Neuronal stem cell (in vitro differentiated cells): ENCODE data around the gene COL5A1.

Experiments used
- DNase-seq: peaks from one replicate; pipeline ENCODE4 v3.0.0-alpha.2; 2013; ENCODE audit warnings: low spot score
- H2AFZ ChIP-seq: one replicate; pipeline ENCODE4 v1.6.1; 2013; ENCODE audit warnings: mild to moderate bottlenecking, low read length, inconsistent platforms
- H2AK5ac ChIP-seq: 2 replicates; pipeline ENCODE4 v1.6.1; 2013; ENCODE audit warnings: low read depth, mild to moderate bottlenecking, inconsistent platforms, low read length, moderate library complexity, mixed read lengths
- H2BK120ac ChIP-seq: 2 replicates; pipeline ENCODE4 v1.6.1; 2013; ENCODE audit warnings: low read depth, mild to moderate bottlenecking, inconsistent platforms, low read length, moderate library complexity, mixed read lengths
- H2BK12ac ChIP-seq: one replicate; pipeline ENCODE4 v1.6.1; 2013; ENCODE audit warnings: low read length, inconsistent platforms
- H2BK15ac ChIP-seq: 2 replicates; pipeline ENCODE4 v1.6.1; 2013; ENCODE audit warnings: mild to moderate bottlenecking, low read length, inconsistent platforms, mixed read lengths
- H2BK5ac ChIP-seq: one replicate; pipeline ENCODE4 v1.6.1; 2013; ENCODE audit warnings: inconsistent platforms, mild to moderate bottlenecking, low read length, moderate library complexity
- H3K14ac ChIP-seq: one replicate; pipeline ENCODE4 v1.6.1; 2013; ENCODE audit warnings: low read length, inconsistent platforms
- H3K18ac ChIP-seq: 2 replicates; pipeline ENCODE4 v1.6.1; 2013; ENCODE audit warnings: low read length, inconsistent platforms
- H3K23ac ChIP-seq: 2 replicates; pipeline ENCODE4 v1.6.1; 2013; ENCODE audit warnings: low read depth, mild to moderate bottlenecking, mixed read lengths, low read length, inconsistent platforms; ENCODE audit not compliant: poor library complexity
- H3K27ac ChIP-seq: replicated peaks from 3 replicates; pipeline ENCODE4 v1.5.1; 2013; ENCODE audit warnings: low read length, inconsistent platforms
- H3K27me3 ChIP-seq, 3 experiments: 2 replicates each; pipeline ENCODE4 v1.6.1; 2013; ENCODE audit warnings: low read length in 3 of 3, mild to moderate bottlenecking in 2 of 3, inconsistent platforms in 1 of 3, low read depth in 1 of 3, mixed read lengths in 1 of 3, moderate library complexity in 1 of 3; ENCODE audit not compliant: control insufficient read depth in 3 of 3, insufficient read depth in 3 of 3
- H3K36me3 ChIP-seq, 2 donors: replicated peaks in 1 of 2; 2 replicates each; pipeline ENCODE4 v1.6.1; 2013; ENCODE audit warnings: low read length in 2 of 2; ENCODE audit not compliant: control insufficient read depth in 2 of 2, insufficient read depth in 2 of 2
- H3K4ac ChIP-seq: 2 replicates; pipeline ENCODE4 v1.6.1; 2013; ENCODE audit warnings: inconsistent platforms, mild to moderate bottlenecking, low read length, moderate library complexity
- H3K4me1 ChIP-seq, 2 donors: 1 replicate in 1 of 2; 2 replicates in 1 of 2; pipeline ENCODE4 v1.6.1; 2013; ENCODE audit warnings: low read length in 2 of 2, low read depth in 1 of 2; ENCODE audit not compliant: control insufficient read depth in 2 of 2, insufficient read depth in 1 of 2
- H3K4me2 ChIP-seq: one replicate; pipeline ENCODE4 v1.6.1; 2013; ENCODE audit warnings: mild to moderate bottlenecking, low read length, inconsistent platforms; ENCODE audit not compliant: insufficient read depth, poor library complexity, severe bottlenecking
- H3K4me3 ChIP-seq, 2 donors: 2 replicates each; pipeline ENCODE4 v1.5.1; 2013; ENCODE audit warnings: low read length in 2 of 2, mild to moderate bottlenecking in 2 of 2, inconsistent platforms in 1 of 2, moderate library complexity in 1 of 2
- H3K79me1 ChIP-seq: one replicate; pipeline ENCODE4 v1.6.1; 2013; ENCODE audit warnings: low read depth, mild to moderate bottlenecking, inconsistent platforms, low read length, moderate library complexity
- H3K9ac ChIP-seq: one replicate; pipeline ENCODE4 v1.6.1; 2013; ENCODE audit warnings: mild to moderate bottlenecking, low read depth, low read length, inconsistent platforms; ENCODE audit not compliant: poor library complexity
- H3K9me3 ChIP-seq, 2 donors: replicated peaks in 1 of 2; 2 replicates each; pipeline versions ENCODE3 to v1.6.1; 2013; ENCODE audit warnings: low read length in 2 of 2, mild to moderate bottlenecking in 2 of 2, inconsistent platforms in 1 of 2, low read depth in 1 of 2, mixed read lengths in 1 of 2, moderate library complexity in 1 of 2; ENCODE audit not compliant: control insufficient read depth in 2 of 2, insufficient read depth in 1 of 2
- H4K8ac ChIP-seq: one replicate; pipeline ENCODE4 v1.6.1; 2013; ENCODE audit warnings: low read depth, mild to moderate bottlenecking, inconsistent platforms, low read length, moderate library complexity
- H4K91ac ChIP-seq: one replicate; pipeline ENCODE4 v1.6.1; 2013; ENCODE audit warnings: low read length, low read depth, mild to moderate bottlenecking, inconsistent platforms; ENCODE audit not compliant: poor library complexity
- WGBS, 2 donors: extraction: QIAGEN DNeasy Blood & Tissue Kit; methylation state at CpG; one replicate each; pipeline ENCODE4 v1.1.7; 2013; ENCODE audit warnings: missing lambda C conversion rate in 2 of 2, mixed read lengths in 1 of 2; ENCODE audit not compliant: insufficient read length in 2 of 2, insufficient replicate concordance in 1 of 2; ENCODE audit errors: extremely low coverage in 2 of 2; 5-methylcytosine and 5-hydroxymethylcytosine counted together

COL5A1 gene

DNA sequence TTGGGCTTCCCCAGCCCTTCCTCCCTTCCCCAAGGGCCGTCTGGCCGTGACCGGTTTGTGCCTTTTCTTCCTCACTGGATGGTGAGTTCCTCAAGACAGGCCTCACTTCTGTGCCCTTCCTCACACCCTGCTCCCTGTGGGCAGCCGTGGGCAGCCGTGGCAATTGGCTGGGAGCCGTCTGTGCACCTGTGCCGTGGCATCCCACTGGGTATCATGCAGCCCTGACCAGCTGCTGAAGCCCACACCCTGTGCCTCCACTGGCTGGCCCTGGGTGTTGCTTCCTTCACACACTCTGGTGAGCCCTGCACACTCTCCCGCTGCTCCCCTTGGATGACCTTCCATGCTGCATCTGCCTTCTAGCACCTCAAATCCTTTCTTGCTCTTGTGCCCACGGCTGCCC is 100.2 kb downstream of the COL5A1 start:
- Histone ChIP-seq H2BK15ac (no peak overlapping the region), H3K18ac (no peak overlapping the region), H2AFZ (no peak overlapping the region), H2BK120ac (no peak overlapping the region), H3K14ac (peak overlapping the region; percentile 10), H3K79me1 (peaks cover 4% of the 10 kb centered on the region), H3K9ac (no peak overlapping the region), H4K91ac (no peak overlapping the region), H3K4ac (no peak overlapping the region), H3K27me3 (peaks cover 0 to 7% (median 6%) of the 10 kb centered on the region in 3 experiments), H3K36me3 (peaks cover 0 to 7% of the 10 kb centered on the region in 2 donors), H3K27ac (no peak overlapping the region), H4K8ac (no peak overlapping the region), H3K23ac (no peak overlapping the region), H3K9me3 (peaks cover 0 to 7% of the 10 kb centered on the region in 2 donors), H2BK12ac (no peak overlapping the region), H3K4me3 (no peak overlapping the region), H2AK5ac (no peak overlapping the region), H2BK5ac (no peak overlapping the region), H3K4me1 (peaks cover 0 to 6% of the 10 kb centered on the region in 2 donors), H3K4me2 (no peak overlapping the region)
- DNase-seq: no peak
- WGBS, 2 donors: no CpG with 5 or more reads among the region's 9 CpGs

GRCh38 chr9:134742822-134743535 is 101.4 kb downstream of the COL5A1 start:
- no peak overlapping the region for H4K8ac ChIP-seq
- peaks cover 0 to 14% of the 10 kb centered on the region in 2 donors for H3K36me3 ChIP-seq
- H3K4ac ChIP-seq: no peak overlapping the region
- peak overlapping the region; percentile 62 for H2BK5ac ChIP-seq
- no peak for DNase-seq
- no peak overlapping the region for H4K91ac ChIP-seq
- H3K23ac ChIP-seq: no peak overlapping the region
- H3K18ac ChIP-seq: no peak overlapping the region
- H3K27ac ChIP-seq: no peak overlapping the region
- WGBS, 2 donors: no CpG with 5 or more reads among the region's 22 CpGs
- no peak overlapping the region for H3K14ac ChIP-seq
- no peak overlapping the region for H3K4me3 ChIP-seq
- H3K4me2 ChIP-seq: no peak overlapping the region
- peaks cover 0 to 6% of the 10 kb centered on the region in 2 donors for H3K4me1 ChIP-seq
- no peak overlapping the region for H2BK15ac ChIP-seq
- H2AFZ ChIP-seq: no peak overlapping the region
- no peak overlapping the region for H3K9ac ChIP-seq
- peaks cover 0 to 7% (median 4%) of the 10 kb centered on the region in 3 experiments for H3K27me3 ChIP-seq
- peaks cover 8% of the 10 kb centered on the region for H3K79me1 ChIP-seq
- H2BK12ac ChIP-seq: no peak overlapping the region
- H2BK120ac ChIP-seq: no peak overlapping the region
- no peak overlapping the region for H2AK5ac ChIP-seq
- peaks cover 0 to 14% of the 10 kb centered on the region in 2 donors for H3K9me3 ChIP-seq

- H3K9me3 ChIP-seq: peaks cover 0 to 17% of the 10 kb centered on the region in 2 donors
- no peak overlapping the region for H3K4me3 ChIP-seq
- no peak overlapping the region for H2BK12ac ChIP-seq
- H2BK5ac ChIP-seq: no peak overlapping the region
- no peak overlapping the region for H2AFZ ChIP-seq
- no peak overlapping the region for H3K4me2 ChIP-seq
- H3K27me3 ChIP-seq: peaks cover 0 to 7% (median 4%) of the 10 kb centered on the region in 3 experiments
- H3K79me1 ChIP-seq: peaks cover 8% of the 10 kb centered on the region
- no peak overlapping the region for H3K27ac ChIP-seq
- no CpG with 5 or more reads among the region's 5 CpGs for WGBS, 2 donors
- H3K23ac ChIP-seq: no peak overlapping the region
- H4K91ac ChIP-seq: peak overlapping the region; percentile 74
- H3K9ac ChIP-seq: no peak overlapping the region
- H3K4me1 ChIP-seq: peaks cover 0 to 6% of the 10 kb centered on the region in 2 donors
- peaks cover 0 to 18% of the 10 kb centered on the region in 2 donors for H3K36me3 ChIP-seq
- H3K4ac ChIP-seq: no peak overlapping the region
- no peak for DNase-seq
- H2BK15ac ChIP-seq: no peak overlapping the region
- no peak overlapping the region for H4K8ac ChIP-seq
- H3K18ac ChIP-seq: peak overlapping the region; percentile 20
- no peak overlapping the region for H2BK120ac ChIP-seq
- no peak overlapping the region for H2AK5ac ChIP-seq
- peak overlapping the region; percentile 49 for H3K14ac ChIP-seq
Measured at GRCh38 chr9:134743853-134744252, 102.2 kb downstream of the COL5A1 start.

GRCh38 chr9:134744385-134745295 is 103.0 kb downstream of the COL5A1 start:
- peaks cover 0 to 3% of the 10 kb centered on the region in 2 donors for H3K4me1 ChIP-seq
- H3K27me3 ChIP-seq: peaks cover 0 to 5% (median 4%) of the 10 kb centered on the region in 3 experiments
- H3K9me3 ChIP-seq: peaks cover 0 to 17% of the 10 kb centered on the region in 2 donors
- peak overlapping the region; percentile 15 for H3K18ac ChIP-seq
- no peak overlapping the region for H3K4ac ChIP-seq
- no peak overlapping the region for H2BK120ac ChIP-seq
- H4K91ac ChIP-seq: peak overlapping the region; percentile 74
- H3K79me1 ChIP-seq: peaks cover 8% of the 10 kb centered on the region
- no peak overlapping the region for H2AFZ ChIP-seq
- H2BK5ac ChIP-seq: no peak overlapping the region
- H2BK12ac ChIP-seq: no peak overlapping the region
- H2BK15ac ChIP-seq: no peak overlapping the region
- H3K36me3 ChIP-seq: peaks cover 0 to 18% of the 10 kb centered on the region in 2 donors
- H4K8ac ChIP-seq: no peak overlapping the region
- no CpG with 5 or more reads among the region's 16 CpGs for WGBS, 2 donors
- H3K4me3 ChIP-seq: peak overlapping the region in 1 of 2 donors; percentile 63
- no peak overlapping the region for H3K4me2 ChIP-seq
- H3K27ac ChIP-seq: no peak overlapping the region
- no peak for DNase-seq
- peak overlapping the region; percentile 84 for H3K9ac ChIP-seq
- H3K23ac ChIP-seq: peak overlapping the region; percentile 38
- H2AK5ac ChIP-seq: no peak overlapping the region
- peak overlapping the region; percentile 49 for H3K14ac ChIP-seq
